Activated T-cell treated with anti-CD3 and anti-CD28 coated beads, Interleukin-2, amount 50 U/mL, for 4 hours (primary cell): ENCODE results near the gene KMT2C. TPM values are rescaled to one million over a fixed set of nuclear protein-coding genes. Genes with fewer than 3 reads are reported as not detected.

Source experiments
- ATAC-seq, 2 donors: fragments of 200-7000 bp; cut with Tn5 transposase; one replicate each; pipeline ENCODE4 v1.10.0; 2021
- DNase-seq: peaks from one replicate; pipeline ENCODE4 v3.0.0-alpha.2; 2020
- H3K27me3 Mint-ChIP-seq: one replicate; pipeline ENCODE4 v1.8.0; 2021; ENCODE audit warnings: low read depth, mixed read lengths
- H3K36me3 Mint-ChIP-seq: one replicate; pipeline ENCODE4 v1.8.0; 2022; ENCODE audit warnings: mixed read lengths; ENCODE audit not compliant: insufficient read depth
- H3K4me1 Mint-ChIP-seq: one replicate; pipeline ENCODE4 v1.8.0; 2021; ENCODE audit warnings: low read depth, mixed read lengths
- H3K4me3 Mint-ChIP-seq: one replicate; pipeline ENCODE4 v1.8.0; 2021; ENCODE audit warnings: mild to moderate bottlenecking, moderate library complexity, mixed read lengths
- H3K9me3 Mint-ChIP-seq: one replicate; pipeline ENCODE4 v1.8.0; 2021; ENCODE audit warnings: mixed read lengths
- total RNA-seq, 3 donors: library from RNA; stranded (reverse); gene quantifications; one replicate each; pipeline ENCODE4 v1.2.1, GENCODE V29; 2021

The KMT2C gene
- total RNA-seq, 3 donors from 2014 or later = 41.6 to 48.5 (median 41.6) TPM

DNA sequence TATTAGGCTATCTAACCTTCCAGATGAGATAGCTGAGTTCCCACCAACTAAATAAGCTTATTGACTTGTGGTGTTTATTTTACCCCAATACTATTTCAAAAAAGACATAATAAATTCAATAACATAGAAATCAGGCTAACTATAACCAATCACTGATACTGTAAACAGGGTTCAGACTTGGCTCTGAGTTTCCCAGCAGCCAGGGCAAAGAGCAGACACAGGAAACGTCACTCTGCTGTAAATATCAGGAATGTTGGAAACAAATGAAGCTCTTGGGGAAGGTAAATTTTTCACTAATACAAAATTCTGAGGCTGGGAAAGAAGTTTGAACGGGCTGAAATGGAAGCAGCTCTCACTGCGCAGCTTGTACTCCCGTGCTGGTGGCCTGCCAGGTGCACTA lies 295.7 kb downstream of the KMT2C start:
- no peaks in the 10 kb centered on the region for H3K9me3 Mint-ChIP-seq
- DNase-seq (no peak), ATAC-seq (no peak)
- H3K27me3 Mint-ChIP-seq = no peaks in the 10 kb centered on the region
- H3K4me3 Mint-ChIP-seq = no peak overlapping the region
- peaks cover 32% of the 10 kb centered on the region for H3K4me1 Mint-ChIP-seq
- peaks cover 39% of the 10 kb centered on the region for H3K36me3 Mint-ChIP-seq

DNA sequence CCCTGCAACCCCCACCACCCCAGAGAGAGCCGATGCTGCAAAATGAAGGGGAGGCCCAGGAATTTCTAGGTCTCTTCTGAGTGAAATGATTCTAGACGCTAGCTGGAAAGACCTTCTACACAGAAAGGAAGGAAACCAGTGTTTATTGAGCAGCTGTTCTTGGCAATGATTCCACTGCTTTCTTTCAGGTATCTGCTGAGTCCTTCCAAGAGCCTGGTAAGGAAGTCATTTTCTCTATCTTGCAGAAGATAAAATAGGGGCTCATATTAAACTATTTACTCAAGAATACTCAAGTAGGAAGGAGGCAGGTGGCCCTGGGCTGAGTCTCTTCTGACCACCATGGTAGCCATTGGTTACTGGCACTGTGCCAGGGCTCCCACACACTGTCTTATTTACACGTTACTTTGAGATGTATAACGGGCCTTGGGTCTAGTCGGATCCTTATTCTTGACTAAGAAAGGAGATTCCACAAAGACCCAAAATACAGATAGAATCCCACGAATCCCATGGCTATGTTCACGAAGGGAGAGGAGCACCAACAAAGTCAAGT lies 298.3 kb downstream of the KMT2C start:
- Mint-ChIP-seq H3K36me3 (peaks cover 31% of the 10 kb centered on the region), H3K9me3 (no peaks in the 10 kb centered on the region), H3K4me1 (peaks cover 7% of the 10 kb centered on the region), H3K4me3 (no peak overlapping the region), H3K27me3 (no peaks in the 10 kb centered on the region)
- ATAC-seq (no peak), DNase-seq (no peak)

DNA sequence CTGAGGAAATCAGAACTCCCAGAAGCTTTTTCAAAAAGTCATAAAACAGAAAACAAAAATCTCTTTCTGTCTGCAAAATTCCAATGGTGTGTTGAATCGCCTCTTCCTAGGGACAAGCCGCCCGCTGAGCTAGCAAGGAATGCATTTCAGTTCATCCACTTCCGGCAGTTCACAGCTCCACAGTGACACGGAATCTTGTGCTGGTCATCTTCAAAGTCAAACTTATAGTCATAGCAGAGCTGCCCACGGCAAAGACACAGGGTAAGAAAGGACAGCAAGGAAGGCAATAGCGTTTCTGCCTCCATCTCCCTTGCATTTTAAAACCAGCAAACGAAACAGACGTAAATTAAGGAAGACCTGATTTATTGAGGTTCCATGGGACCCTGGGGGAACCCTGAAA lies 299.1 kb downstream of the KMT2C start:
- no peak for ATAC-seq
- no peak for DNase-seq
- Mint-ChIP-seq H3K4me3 (no peak overlapping the region), H3K4me1 (no peaks in the 10 kb centered on the region), H3K27me3 (no peaks in the 10 kb centered on the region), H3K9me3 (no peaks in the 10 kb centered on the region), H3K36me3 (peaks cover 31% of the 10 kb centered on the region)

DNA sequence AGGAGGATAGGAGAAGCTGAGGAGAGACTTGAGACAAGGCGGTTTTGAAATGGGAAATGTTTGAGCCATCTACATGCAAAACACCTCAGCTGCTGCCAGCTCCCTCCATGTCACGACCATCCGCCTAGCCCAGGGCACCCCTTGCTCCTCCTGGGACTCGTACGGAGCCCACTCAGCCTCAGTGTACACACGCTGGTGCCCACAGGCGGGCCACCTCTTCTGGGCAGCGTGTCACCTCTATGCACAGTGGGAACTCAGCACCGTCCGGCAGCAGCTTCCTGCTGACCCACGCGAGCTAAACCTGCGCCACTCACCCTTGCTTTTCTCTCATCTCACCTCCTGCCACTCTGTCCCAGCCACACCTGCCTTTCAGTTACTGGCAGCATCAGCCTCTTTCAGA lies 302.0 kb downstream of the KMT2C start:
- H3K27me3 Mint-ChIP-seq = no peaks in the 10 kb centered on the region
- no peaks in the 10 kb centered on the region for H3K9me3 Mint-ChIP-seq
- DNase-seq (no peak), ATAC-seq (no peak)
- peaks cover 20% of the 10 kb centered on the region for H3K36me3 Mint-ChIP-seq
- no peaks in the 10 kb centered on the region for H3K4me1 Mint-ChIP-seq
- no peak overlapping the region for H3K4me3 Mint-ChIP-seq

DNA sequence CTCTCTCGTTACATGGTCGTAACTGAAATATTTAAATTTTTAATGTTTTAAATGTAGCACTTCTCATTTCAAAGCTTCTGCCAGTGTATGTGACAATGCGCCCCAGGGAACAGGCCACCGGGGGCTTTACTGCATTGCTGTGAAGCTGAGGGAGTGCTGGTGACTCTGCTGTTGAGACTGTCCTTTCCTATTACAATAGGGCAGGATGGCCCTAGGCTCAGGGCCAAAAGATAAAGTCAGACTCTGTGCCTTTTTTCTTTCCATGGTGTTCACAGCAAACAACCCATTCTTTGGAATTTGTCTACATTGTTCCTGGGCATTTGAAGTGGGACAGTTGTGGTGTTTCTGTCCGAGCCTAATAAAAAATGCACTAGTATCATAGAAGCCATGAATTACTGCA lies 303.0 kb downstream of the KMT2C start:
- H3K9me3 Mint-ChIP-seq = no peaks in the 10 kb centered on the region
- H3K4me3 Mint-ChIP-seq = no peak overlapping the region
- H3K4me1 Mint-ChIP-seq = no peaks in the 10 kb centered on the region
- no peaks in the 10 kb centered on the region for H3K27me3 Mint-ChIP-seq
- peaks cover 18% of the 10 kb centered on the region for H3K36me3 Mint-ChIP-seq
- no peak for ATAC-seq
- no peak for DNase-seq

DNA sequence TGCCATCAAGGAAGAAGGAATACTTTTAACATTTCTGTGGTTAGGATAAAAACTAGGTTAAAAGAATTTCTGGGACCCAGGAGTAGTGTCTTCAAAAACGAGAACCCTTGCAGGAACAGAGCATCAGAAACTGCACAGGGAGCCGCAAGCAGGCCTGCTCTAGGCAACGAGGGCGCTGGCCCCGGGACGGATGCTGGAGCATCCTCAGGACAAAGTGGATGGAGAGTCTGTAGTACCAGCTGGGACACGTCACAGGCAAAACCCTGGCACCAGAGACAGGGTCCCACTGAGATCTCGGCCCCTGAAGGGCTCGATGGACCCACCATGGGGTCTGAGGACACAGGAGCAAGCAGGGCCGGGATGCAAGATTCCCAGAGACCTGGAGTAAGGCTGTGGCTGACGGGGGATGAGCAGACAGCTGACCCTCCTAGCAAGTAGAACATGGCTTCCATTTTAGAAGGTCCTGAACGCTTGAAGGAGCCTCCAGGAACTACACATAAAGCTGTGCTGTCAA lies 303.8 kb downstream of the KMT2C start:
- Mint-ChIP-seq H3K36me3 (peaks cover 24% of the 10 kb centered on the region), H3K9me3 (no peaks in the 10 kb centered on the region), H3K4me3 (no peak overlapping the region), H3K4me1 (no peaks in the 10 kb centered on the region), H3K27me3 (no peaks in the 10 kb centered on the region)
- ATAC-seq (no peak), DNase-seq (no peak)

DNA sequence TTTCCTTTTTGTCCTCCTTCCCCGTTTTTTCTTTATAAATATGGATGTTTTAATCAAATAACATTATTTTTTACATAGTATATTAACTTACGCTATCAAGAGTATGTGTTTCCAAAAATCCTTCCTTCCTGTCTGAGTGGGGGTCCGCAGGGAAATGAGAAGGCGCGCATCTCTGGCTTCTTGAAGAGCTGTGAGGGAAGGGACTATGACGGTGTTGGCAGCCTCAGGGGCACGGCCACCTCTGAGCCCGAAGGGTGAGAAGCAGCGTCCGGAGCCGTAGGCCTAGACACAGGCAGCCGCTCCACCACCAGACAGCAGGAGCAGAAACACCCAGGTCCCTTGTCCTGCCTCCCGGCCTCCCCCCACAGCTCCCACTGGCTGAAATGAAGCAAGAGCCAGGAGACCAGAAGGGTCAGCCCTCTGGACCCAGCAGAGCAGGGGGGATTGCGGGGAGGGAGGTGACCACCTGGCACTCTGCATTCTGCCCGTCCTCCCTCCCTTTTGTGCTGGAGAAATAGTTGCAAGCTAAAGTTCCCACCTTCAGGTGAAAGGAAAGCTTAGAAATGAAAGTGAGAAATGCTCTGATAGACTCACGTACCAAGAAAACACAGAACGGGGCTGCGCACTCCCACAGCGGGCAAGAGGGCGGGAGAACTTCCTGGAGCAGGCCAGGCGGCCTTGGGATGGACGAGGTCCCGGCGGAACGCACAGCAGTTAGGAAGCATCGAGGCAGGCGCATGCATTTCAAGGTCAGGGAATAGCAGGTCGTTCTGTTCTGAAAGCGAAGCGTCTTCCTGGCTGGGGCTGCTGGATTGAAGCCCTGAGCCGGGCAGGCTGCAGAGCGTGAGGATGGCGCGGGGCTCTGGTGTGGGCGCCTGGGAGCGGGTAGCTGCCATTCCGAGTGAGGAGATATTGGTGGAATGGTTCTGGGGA lies 304.9 kb downstream of the KMT2C start:
- H3K9me3 Mint-ChIP-seq = no peaks in the 10 kb centered on the region
- no peak for DNase-seq
- no peaks in the 10 kb centered on the region for H3K4me1 Mint-ChIP-seq
- ATAC-seq = no peak
- H3K27me3 Mint-ChIP-seq = no peaks in the 10 kb centered on the region
- no peak overlapping the region for H3K4me3 Mint-ChIP-seq
- H3K36me3 Mint-ChIP-seq = peaks cover 23% of the 10 kb centered on the region

DNA sequence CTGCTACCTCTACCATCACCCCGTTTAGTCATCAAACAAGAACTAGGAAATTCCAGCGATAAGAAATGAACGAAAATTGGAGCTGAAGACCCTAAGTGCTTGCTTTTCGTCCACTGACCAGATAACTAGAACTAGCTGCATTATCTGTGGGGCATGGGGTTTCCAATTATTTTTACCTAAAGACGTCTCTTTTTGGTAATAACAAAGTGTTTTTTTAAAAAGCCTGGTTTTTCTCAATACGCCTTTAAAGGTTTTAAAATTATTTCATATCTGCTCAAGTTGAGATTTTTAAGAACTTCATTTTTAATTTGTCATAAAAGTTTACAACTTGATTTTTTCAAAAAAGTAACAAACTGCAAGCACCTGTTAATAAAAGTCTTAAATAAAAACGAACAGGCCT lies 306.1 kb downstream of the KMT2C start:
- no peak overlapping the region for H3K4me3 Mint-ChIP-seq
- no peak for DNase-seq
- H3K27me3 Mint-ChIP-seq = no peaks in the 10 kb centered on the region
- ATAC-seq = no peak
- peaks cover 30% of the 10 kb centered on the region for H3K36me3 Mint-ChIP-seq
- no peaks in the 10 kb centered on the region for H3K4me1 Mint-ChIP-seq
- peaks cover 4% of the 10 kb centered on the region for H3K9me3 Mint-ChIP-seq

DNA sequence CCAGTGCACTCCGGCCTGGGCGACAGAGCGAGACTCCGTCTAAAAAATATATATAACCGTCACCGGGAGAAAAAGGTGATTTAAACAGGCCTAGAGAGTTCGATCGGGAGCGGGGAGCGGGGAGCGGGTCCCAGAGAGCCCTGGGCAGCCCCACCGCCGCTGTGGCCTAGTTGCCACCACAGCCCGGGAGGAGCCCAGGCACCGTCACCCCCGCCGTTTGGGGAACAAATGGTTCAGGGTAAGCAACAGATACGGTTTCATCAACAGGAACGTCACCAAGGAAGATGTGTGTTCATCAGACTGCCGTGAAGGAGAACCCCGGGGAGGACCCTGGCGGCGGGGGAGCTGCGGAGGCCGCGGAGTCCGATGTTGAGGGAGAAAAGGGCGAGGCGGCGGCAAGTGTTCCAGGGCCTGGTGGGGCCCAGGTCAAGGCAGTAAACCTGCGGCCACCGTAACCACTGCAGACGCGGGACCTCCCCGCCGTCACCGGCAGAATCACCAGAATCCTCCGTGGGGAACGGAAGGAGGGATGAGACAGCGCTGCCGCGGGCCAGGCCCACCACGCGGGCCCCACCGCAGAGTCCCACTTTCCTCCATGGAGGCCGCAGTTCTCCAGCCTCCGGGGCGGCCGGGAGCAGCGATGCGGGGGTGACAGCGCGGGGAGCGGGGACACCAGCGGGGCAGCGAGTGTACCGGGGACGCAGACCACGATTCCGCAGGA lies 306.9 kb downstream of the KMT2C start:
- no peaks in the 10 kb centered on the region for H3K4me1 Mint-ChIP-seq
- no peak for DNase-seq
- H3K9me3 Mint-ChIP-seq = peaks cover 11% of the 10 kb centered on the region
- no peak overlapping the region for H3K4me3 Mint-ChIP-seq
- no peak for ATAC-seq
- peaks cover 38% of the 10 kb centered on the region for H3K36me3 Mint-ChIP-seq
- no peaks in the 10 kb centered on the region for H3K27me3 Mint-ChIP-seq

DNA sequence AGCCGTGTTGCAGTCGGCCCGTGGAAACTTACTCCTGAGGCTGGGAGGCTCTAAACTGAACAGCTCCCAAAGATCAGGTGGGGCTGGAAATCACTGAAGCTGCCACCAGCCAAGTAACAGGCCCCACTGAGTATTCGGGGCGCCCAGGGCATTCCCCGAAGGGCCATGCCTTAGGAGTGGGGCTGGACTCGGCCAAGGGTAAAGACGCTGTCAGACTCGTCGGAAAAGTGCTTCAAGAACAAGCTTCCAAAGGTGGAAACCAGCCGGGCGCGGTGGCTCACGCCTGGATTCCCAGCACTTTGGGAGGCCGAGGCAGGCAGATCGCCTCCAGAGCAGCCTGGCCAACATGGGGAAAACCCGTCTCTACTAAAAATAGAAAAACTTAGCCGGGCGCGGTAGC lies 307.6 kb downstream of the KMT2C start:
- DNase-seq = no peak
- Mint-ChIP-seq H3K4me1 (no peaks in the 10 kb centered on the region), H3K36me3 (peaks cover 43% of the 10 kb centered on the region), H3K4me3 (no peak overlapping the region), H3K27me3 (no peaks in the 10 kb centered on the region), H3K9me3 (peaks cover 11% of the 10 kb centered on the region)
- ATAC-seq = no peak

DNA sequence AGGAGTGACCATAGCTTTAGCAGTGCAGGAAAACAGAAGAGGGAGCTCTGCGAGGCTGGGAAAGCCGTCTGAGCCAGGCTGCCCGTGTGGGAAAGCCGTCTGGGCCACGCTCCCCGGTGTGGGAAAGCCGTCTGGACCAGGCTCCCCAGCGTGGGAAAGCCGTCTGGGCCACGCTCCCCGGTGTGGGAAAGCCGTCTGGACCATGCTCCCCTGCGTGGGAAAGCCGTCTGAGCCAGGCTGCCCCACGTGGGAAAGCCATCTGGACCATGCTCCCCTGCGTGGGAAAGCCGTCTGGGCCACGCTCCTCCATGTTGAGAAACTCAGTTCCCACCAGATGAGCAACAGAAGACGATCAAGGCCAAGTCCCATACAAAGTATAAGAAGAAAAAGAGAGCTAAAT lies 308.6 kb downstream of the KMT2C start:
- peaks cover 11% of the 10 kb centered on the region for H3K9me3 Mint-ChIP-seq
- no peak overlapping the region for H3K4me3 Mint-ChIP-seq
- H3K36me3 Mint-ChIP-seq = peaks cover 53% of the 10 kb centered on the region
- ATAC-seq = no peak
- no peaks in the 10 kb centered on the region for H3K27me3 Mint-ChIP-seq
- DNase-seq = no peak
- H3K4me1 Mint-ChIP-seq = peaks cover 6% of the 10 kb centered on the region

DNA sequence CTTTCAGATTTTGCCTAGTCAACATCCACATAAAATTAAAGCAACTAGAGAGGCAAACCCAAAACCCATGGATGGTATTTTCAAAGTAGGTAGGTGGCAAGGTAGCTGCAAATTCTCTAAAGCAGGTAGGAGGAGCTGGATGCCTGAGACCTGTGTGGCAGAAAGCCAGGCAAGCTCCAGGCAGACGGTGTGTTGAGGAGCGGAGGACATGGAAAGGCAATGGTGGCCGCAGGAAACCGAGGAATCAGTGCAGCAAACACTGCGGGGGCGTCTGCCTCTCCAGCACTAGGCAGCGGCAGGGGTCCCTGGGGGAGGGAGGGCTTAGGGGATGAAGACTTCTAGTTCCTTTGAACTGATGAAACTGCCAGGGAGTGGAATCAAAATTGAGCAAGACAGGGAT lies 309.1 kb downstream of the KMT2C start:
- no peak for ATAC-seq
- Mint-ChIP-seq H3K4me1 (peaks cover 10% of the 10 kb centered on the region), H3K4me3 (no peak overlapping the region), H3K36me3 (peaks cover 56% of the 10 kb centered on the region), H3K27me3 (no peaks in the 10 kb centered on the region), H3K9me3 (peaks cover 11% of the 10 kb centered on the region)
- DNase-seq = no peak

DNA sequence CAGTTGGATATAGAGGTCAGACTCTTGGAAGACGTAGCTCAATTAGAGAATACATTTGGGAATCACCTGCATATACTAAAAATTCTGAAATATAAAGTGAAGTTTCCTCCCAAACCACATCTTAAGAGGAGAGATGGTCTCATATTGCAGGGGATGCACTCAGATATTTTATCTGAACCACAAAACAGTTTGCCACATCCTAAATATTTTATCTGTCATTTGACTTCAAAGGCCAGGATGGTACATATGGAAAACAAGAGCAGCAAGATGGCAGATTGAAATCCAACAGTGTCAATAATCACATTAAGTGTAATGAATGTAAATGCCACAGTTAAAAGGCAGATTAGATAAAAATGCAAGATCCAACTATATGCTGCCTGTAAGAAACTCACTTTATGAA lies 313.3 kb downstream of the KMT2C start:
- H3K4me1 Mint-ChIP-seq = peaks cover 14% of the 10 kb centered on the region
- H3K9me3 Mint-ChIP-seq = peaks cover 11% of the 10 kb centered on the region
- ATAC-seq (no peak), DNase-seq (no peak)
- H3K27me3 Mint-ChIP-seq = no peaks in the 10 kb centered on the region
- no peak overlapping the region for H3K4me3 Mint-ChIP-seq
- H3K36me3 Mint-ChIP-seq = peaks cover 62% of the 10 kb centered on the region

DNA sequence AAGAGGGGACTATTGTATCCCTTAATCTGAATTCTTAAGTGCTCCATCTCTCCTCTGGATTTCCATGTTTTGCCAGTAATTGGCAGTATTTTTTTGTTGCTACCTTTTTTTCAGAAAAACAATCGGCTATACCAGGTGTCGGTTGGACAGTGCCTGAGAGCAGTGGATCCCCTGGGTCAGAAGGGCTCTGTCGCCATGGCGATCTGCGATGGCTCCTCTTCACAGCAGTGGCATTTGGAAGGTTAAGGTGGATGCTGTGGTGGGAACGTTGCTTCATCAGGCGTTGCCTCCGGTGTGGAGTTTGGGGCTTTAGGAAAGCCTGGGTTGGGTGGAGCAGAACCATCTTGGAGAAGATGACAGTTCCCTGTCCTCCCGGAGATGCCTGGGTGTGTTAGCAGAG lies 314.4 kb downstream of the KMT2C start:
- Mint-ChIP-seq H3K36me3 (peaks cover 56% of the 10 kb centered on the region), H3K9me3 (peaks cover 11% of the 10 kb centered on the region), H3K4me3 (no peak overlapping the region), H3K27me3 (no peaks in the 10 kb centered on the region), H3K4me1 (peaks cover 14% of the 10 kb centered on the region)
- no peak for ATAC-seq
- no peak for DNase-seq
